Duodenal mucosa (tissue), 2 donors: Measurements from ENCODE around the gene APCDD1.
"Not testable (repeated sequence)": the region's sequence is repeated elsewhere in the genome, so short reads cannot be mapped to it uniquely, and the experiment has no call there.

Experiments
- H3K27ac ChIP-seq: one replicate; pipeline ENCODE4 v1.7.0; 2013; ENCODE audit warnings: low read depth, low read length
- H3K27me3 ChIP-seq, 2 donors: one replicate each; pipeline ENCODE4 v1.7.0; 2013; ENCODE audit warnings: low read length in 2 of 2, control low read depth in 1 of 2; ENCODE audit not compliant: insufficient read depth in 2 of 2, control insufficient read depth in 1 of 2
- H3K36me3 ChIP-seq, 2 donors: one replicate each; pipeline ENCODE4 v1.7.0; 2013; ENCODE audit warnings: low read length in 2 of 2, control low read depth in 1 of 2; ENCODE audit not compliant: insufficient read depth in 2 of 2, control insufficient read depth in 1 of 2
- H3K4me1 ChIP-seq, 2 donors: one replicate each; pipeline ENCODE4 v1.7.0; 2013; ENCODE audit warnings: low read length in 2 of 2, control low read depth in 1 of 2; ENCODE audit not compliant: insufficient read depth in 2 of 2, control insufficient read depth in 1 of 2
- H3K4me3 ChIP-seq, 2 donors: one replicate each; pipeline ENCODE4 v1.7.0; 2013; ENCODE audit warnings: low read length in 2 of 2, low read depth in 1 of 2
- H3K9ac ChIP-seq, 2 donors: one replicate each; pipeline ENCODE4 v1.7.0; 2013; ENCODE audit warnings: low read length in 2 of 2, low read depth in 1 of 2
- H3K9me3 ChIP-seq, 2 donors: one replicate each; pipeline ENCODE4 v1.7.0; 2013; ENCODE audit warnings: low read length in 2 of 2, control low read depth in 1 of 2; ENCODE audit not compliant: control insufficient read depth in 1 of 2

The APCDD1 gene

DNA sequence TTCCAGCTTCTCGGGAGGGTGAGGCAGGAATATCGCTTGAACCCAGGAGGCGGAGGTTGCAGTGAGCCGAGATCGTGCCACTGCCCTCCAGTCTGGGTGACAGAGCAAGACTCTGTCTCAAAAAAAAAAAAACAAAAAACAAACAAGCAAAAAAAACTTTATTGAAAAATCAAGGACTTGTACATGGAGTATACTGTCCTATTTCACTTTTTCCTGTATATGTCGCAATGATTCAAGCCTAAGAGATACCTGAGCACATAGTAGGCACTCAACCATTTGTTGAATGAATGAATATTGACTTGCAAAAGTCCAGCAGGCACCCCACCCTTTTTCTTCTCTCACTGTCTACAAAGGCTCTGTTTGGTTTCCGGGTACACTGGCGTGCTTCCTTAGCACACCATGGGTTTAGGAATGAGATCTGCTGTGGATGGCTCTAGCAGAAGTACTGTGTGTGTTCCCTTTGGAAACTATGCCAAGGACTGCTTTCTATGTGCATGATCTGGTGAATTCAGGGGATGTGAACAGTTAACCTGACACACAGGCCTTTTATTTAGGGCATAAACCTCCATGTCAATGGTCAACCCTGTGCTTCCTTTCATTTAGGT is 6.1 kb downstream of the APCDD1 start:
- Histone ChIP-seq H3K9me3 (no peaks in the 10 kb centered on the region), H3K9ac (no peak overlapping the region), H3K36me3 (no peaks in the 10 kb centered on the region), H3K4me3 (no peak overlapping the region), H3K4me1 (peaks cover 0 to 10% of the 10 kb centered on the region in 2 donors), H3K27ac (no peak overlapping the region), H3K27me3 (peaks cover 6 to 23% of the 10 kb centered on the region in 2 donors)

DNA sequence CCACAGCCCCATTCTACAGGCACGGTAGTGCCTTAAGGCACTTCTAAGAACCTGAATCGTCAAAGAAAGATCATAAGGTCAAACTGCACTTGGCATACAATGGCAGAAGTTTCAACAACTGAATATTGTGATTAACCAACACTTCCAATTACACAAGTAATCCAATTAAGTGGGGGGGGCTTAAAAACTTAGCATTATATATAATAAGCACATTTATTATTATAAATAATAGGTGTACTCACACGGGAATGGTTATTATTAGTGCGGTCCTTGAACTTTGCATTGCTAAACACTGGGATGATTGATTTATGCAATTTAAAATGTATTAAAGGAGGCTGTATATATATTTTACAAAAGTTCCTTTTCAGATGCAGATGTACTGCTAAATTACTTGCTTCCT is 7.6 kb downstream of the APCDD1 start:
- no peaks in the 10 kb centered on the region for H3K9me3 ChIP-seq
- H3K36me3 ChIP-seq: no peaks in the 10 kb centered on the region
- H3K27ac ChIP-seq: no peak overlapping the region
- no peaks in the 10 kb centered on the region for H3K4me1 ChIP-seq
- no peak overlapping the region for H3K4me3 ChIP-seq
- H3K9ac ChIP-seq: no peak overlapping the region
- H3K27me3 ChIP-seq: peaks cover 0 to 10% of the 10 kb centered on the region in 2 donors

DNA sequence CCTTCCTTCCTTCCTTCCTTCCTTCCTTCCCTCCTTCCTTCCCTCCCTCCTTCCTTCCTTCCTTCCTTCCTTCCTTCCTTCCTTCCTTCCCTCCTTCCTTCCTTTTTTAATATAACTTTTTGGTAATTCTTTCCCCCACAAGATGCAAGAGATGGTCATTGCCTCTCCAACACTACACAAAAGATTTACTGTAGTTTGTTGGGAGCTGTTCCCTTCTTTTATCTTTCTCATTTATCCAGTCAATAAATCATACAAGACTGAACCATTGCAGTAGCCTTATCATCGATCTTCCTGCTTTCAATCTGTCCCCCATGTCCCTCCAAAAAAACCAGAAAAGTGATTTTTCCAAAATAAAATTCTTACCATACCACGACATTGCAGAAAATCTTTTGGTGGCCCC is 8.2 kb downstream of the APCDD1 start:
- no peaks in the 10 kb centered on the region for H3K36me3 ChIP-seq
- no peak overlapping the region for H3K27ac ChIP-seq
- no peak overlapping the region for H3K4me3 ChIP-seq
- no peaks in the 10 kb centered on the region for H3K9me3 ChIP-seq
- no peaks in the 10 kb centered on the region for H3K4me1 ChIP-seq
- peaks cover 0 to 5% of the 10 kb centered on the region in 2 donors for H3K27me3 ChIP-seq
- no peak overlapping the region for H3K9ac ChIP-seq

DNA sequence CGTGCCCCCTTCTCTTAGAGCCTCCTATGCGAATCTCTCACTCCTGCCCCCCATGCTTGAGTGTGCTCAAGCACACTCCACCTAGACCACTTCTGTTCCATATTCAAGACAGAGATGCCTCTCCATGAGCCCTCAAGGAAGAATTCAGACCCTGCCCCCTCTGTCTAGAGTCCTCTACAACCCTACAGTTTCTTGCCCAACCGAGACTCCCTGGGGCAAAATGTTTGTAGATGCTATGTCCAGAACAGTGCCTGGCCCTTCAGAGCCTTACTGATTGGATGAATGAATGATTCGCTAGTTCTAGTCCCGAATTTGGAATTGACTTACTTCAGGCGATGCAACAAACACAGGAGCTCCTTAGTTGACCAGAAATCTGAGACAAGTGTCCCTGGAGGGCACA is 8.7 kb downstream of the APCDD1 start:
- H3K27me3 ChIP-seq: no peaks in the 10 kb centered on the region
- H3K9ac ChIP-seq: no peak overlapping the region
- no peak overlapping the region for H3K27ac ChIP-seq
- no peaks in the 10 kb centered on the region for H3K4me1 ChIP-seq
- H3K4me3 ChIP-seq: no peak overlapping the region
- H3K9me3 ChIP-seq: no peaks in the 10 kb centered on the region
- H3K36me3 ChIP-seq: no peaks in the 10 kb centered on the region

DNA sequence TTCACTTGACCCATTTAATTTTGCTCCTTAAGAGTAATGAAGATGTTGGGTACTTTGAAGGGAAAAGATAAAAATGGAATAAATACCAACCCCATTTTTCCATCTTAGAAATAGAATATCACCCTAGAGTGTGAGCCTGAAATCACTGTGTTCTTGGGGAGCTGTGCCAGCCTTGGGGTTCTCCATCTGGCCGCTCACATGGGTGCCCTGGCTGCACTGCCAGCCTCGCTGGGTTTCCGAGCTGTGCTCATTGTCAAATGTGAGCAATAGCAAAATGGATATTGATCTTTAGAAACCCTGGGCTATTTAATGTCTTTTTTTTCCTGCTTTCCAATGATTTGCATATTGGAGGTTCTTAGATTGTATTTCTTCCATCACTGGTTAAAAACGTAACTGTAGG is 9.3 kb downstream of the APCDD1 start:
- H3K4me1 ChIP-seq: no peaks in the 10 kb centered on the region
- H3K4me3 ChIP-seq: no peak overlapping the region
- H3K27ac ChIP-seq: no peak overlapping the region
- no peaks in the 10 kb centered on the region for H3K9me3 ChIP-seq
- H3K9ac ChIP-seq: no peak overlapping the region
- no peaks in the 10 kb centered on the region for H3K36me3 ChIP-seq
- no peaks in the 10 kb centered on the region for H3K27me3 ChIP-seq

DNA sequence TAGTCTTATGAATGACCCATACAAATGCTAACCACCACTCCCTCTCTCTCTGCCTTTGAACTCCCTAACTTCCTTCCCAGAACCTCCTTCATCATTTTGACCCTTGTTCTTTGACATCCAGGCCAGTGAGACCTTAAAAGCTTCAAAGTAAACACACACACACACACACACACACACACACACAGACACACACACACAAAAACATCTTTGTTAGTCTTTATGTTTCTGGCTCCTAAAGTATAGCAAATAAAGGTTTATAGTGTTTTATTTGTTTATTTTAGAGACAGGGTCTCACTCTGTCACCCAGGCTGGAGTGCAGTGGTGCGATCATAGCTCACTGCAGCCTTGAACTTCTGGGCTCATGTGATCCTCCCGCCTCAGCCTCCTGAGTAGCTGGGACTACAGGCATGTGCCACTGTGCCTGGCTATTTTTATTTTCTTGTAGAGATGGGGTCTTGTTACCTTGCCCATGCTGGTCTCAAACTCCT is 9.8 kb downstream of the APCDD1 start:
- not testable (repeated sequence) for H3K9ac ChIP-seq, H3K36me3 ChIP-seq, H3K4me1 ChIP-seq, H3K27me3 ChIP-seq, H3K27ac ChIP-seq, H3K9me3 ChIP-seq, H3K4me3 ChIP-seq

DNA sequence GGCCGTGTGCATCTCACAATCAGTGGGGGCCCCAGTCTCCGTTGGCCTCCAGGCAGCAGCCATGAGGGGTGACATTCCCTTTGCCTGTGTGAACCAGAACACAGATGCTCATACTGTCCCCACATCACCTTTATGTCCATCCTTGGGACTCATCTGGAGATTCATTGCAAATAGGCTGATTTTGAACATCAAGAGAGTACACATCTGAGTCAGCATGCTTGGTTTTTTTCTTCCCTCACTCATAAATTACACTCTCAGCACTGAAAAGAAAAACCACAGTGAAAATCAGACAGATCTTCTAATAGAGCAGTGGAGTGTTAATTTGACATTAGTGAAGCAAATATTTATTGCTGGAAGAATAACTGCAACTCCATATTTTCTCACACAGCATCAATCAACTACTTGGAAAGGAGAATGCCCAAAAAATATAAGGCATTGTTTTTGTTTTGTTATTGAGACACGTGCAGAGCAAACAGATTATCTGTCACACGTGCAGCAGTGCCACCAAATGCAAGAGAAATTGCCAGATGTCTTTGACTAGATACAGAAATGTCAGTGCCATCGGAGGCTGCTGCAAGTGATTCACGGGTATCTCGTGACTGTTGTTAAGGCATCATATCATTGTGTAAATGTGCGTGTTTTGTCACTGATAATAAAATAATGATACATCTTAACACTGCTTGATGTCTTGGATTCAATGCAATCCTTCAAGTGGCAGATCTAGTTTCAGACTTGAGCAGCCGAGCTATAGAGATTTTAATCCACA is 10.9 kb downstream of the APCDD1 start:
- Histone ChIP-seq H3K27me3 (no peaks in the 10 kb centered on the region), H3K36me3 (no peaks in the 10 kb centered on the region), H3K27ac (no peak overlapping the region), H3K9ac (no peak overlapping the region), H3K4me1 (no peaks in the 10 kb centered on the region), H3K9me3 (no peaks in the 10 kb centered on the region), H3K4me3 (no peak overlapping the region)

DNA sequence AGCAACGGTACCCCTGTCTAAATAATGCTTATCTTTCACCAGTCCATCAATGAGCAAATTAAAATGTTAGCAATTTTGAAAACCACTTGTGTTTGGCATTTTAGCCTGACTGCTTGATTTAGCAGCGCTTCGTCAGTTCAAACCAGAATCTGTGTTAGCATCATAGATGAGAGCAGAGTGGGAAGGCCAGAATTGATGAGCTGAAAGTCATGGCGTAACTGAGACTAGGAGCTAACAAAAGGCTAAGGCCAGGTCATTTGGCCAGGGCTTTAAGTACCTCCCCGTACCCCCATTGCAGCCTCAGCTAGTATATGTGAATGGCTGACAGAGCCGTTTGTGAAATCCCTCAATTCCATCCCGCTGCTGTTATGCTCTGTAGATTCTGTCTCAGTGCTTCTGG is 16.0 kb downstream of the APCDD1 start:
- no peak overlapping the region for H3K27ac ChIP-seq
- no peak overlapping the region for H3K9ac ChIP-seq

DNA sequence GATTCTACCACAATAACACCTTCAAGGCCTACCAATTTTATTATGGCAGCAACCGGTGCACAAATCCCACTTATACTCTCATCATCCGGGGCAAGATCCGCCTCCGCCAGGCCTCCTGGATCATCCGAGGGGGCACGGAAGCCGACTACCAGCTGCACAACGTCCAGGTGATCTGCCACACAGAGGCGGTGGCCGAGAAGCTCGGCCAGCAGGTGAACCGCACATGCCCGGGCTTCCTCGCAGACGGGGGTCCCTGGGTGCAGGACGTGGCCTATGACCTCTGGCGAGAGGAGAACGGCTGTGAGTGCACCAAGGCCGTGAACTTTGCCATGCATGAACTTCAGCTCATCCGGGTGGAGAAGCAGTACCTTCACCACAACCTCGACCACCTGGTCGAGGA is 17.1 kb downstream of the APCDD1 start:
- Histone ChIP-seq H3K9me3 (no peaks in the 10 kb centered on the region), H3K9ac (no peak overlapping the region), H3K27me3 (no peaks in the 10 kb centered on the region), H3K36me3 (no peaks in the 10 kb centered on the region), H3K4me1 (peaks cover 0 to under 1% of the 10 kb centered on the region in 2 donors), H3K4me3 (no peak overlapping the region), H3K27ac (no peak overlapping the region)

More for the DNA sequence above, 16.0 kb downstream of the APCDD1 start:
- Histone ChIP-seq H3K4me1 (no peaks in the 10 kb centered on the region), H3K27me3 (no peaks in the 10 kb centered on the region), H3K36me3 (no peaks in the 10 kb centered on the region), H3K9me3 (no peaks in the 10 kb centered on the region), H3K4me3 (no peak overlapping the region)

DNA sequence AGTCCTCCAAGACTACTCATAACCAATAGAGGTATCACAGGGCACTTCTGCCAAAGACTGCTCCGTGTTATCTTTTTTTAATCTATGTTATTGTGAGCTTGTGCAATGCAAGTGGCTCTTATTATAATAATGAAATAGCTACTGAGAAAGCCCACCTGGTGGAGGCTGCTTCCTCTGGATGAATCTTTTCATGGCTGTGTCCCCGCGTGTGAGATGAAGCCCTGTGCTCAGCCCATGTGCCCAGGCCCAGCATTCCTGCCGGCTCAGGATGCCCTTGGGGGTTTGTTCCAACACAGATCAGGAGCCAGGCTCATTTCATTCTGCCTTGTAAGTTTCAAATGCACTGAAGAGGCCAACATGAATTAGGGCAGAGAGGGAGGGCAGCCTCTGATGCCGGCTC is 18.7 kb downstream of the APCDD1 start:
- Histone ChIP-seq H3K9me3 (no peaks in the 10 kb centered on the region), H3K4me3 (no peak overlapping the region), H3K4me1 (peaks cover 0 to 5% of the 10 kb centered on the region in 2 donors), H3K27ac (no peak overlapping the region), H3K27me3 (no peaks in the 10 kb centered on the region), H3K9ac (no peak overlapping the region), H3K36me3 (no peaks in the 10 kb centered on the region)
